ENCODE results near the gene CNTN4. TPM values are rescaled to one million over a fixed set of nuclear protein-coding genes. Genes with fewer than 3 reads are reported as not detected.
"Not testable (repeated sequence)": the region's sequence is repeated elsewhere in the genome, so short reads cannot be mapped to it uniquely, and the experiment has no call there.

CNTN4 gene
- polyA plus RNA-seq = under 1 TPM; 0.51 to 0.54 TPM

DNA sequence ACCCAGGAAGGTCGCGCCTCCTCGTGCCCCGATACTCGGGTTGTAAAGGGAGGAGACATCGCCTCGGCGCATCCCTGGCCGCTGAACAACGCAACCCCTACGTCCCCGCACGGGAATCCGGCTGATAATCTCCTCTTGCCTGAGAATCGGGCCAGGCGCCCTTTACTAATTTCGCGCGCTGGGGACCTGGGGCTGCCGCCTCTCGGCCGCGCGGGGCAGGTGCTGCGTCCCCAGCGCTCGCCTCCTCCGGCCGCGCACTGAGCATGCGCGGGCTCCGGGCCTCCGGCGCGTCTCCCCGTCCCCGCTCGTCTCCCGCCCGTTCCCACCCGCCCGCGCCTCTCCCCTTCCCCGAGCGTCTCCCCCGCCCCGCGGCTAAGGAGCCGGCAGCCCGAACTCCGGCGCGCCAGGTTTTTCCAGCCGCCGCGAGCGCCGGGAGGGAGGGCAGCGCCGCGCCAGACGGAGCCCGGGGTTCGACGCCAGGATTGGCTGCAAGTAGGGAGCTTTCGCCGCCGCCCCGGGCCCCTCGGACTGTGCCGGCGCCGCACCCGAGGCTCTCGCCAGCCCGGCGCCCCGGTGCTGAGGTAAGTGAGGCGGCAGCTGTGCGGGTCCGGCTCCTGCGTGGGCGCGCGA, at the start of gene CNTN4:
TSS of gene CNTN4 (plus strand) at position 469 of the 630 bp plus-strand sequence.
- no peaks in the 10 kb centered on the region for H3K36me3 ChIP-seq (ENCODE audit: control insufficient read depth in 2 of 2, insufficient read depth in 2 of 2, low read length in 1 of 2)
- H3K27me3 ChIP-seq (ENCODE audit: control insufficient read depth in 1 of 2, insufficient read depth in 2 of 2, low read length in 2 of 2) = peaks cover 9 to 10% of the 10 kb centered on the region in 2 donors
- H3K4me1 ChIP-seq (ENCODE audit: control insufficient read depth in 2 of 2, insufficient read depth in 2 of 2, low read length in 1 of 2) = peaks cover 3 to 5% of the 10 kb centered on the region in 2 donors
- no peaks in the 10 kb centered on the region for H3K9me3 ChIP-seq (ENCODE audit: control insufficient read depth in 2 of 2, insufficient read depth in 1 of 2, low read depth in 1 of 2, low read length in 1 of 2)
- H3K27ac ChIP-seq (ENCODE audit: low read depth in 2 of 2, low read length in 1 of 2) = no peak within 1 kb of the TSS
- peak within 1 kb of the TSS; percentile 55 for H3K4me3 ChIP-seq (ENCODE audit: low read depth in 1 of 2, low read length in 2 of 2)
- 1 to 2% methylated on average over 62 to 86 of the region's 86 CpGs for WGBS, 2 donors

DNA sequence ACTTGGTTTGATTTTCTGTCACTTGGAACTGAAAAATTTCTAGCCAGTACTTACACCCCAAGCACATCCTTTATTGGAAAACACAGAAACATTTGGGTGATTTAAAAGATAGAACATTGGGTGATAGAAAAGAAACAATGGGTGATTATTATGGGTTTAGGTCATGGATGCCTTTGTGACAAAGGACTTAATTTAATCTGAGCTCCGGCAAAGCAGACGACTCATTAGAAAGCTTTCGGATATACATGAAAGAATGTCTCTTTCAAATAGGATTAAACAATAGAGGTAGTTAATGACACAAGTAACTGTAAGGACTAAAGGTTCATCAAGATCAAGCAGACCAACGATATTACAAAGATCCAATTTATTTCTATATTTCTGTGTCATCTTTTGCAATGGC, 37.3 kb upstream of the CNTN4 start:
- 84% methylated on average over 4 of the region's 4 CpGs for WGBS, 2 donors

DNA sequence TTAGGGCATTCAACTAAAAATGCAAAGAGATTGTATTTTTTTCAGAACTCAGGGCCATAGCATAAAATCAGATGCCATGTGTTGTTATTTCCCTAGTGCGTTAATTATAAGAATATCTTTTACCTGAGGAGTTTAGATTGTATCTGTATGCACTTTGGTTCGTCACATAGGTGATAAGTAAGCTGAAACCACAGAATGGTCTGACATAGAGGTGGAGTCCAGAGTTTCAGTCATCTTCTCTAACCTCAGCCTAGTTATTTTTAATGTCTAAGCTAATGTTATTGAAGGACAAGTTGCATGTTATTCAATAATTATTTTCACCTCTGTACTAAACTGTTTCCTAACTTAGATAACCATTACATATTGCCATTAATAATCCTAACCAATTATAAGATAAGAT, 27.1 kb upstream of the CNTN4 start:
- H3K4me3 ChIP-seq (ENCODE audit: low read depth in 1 of 2, low read length in 2 of 2) = no peak overlapping the region
- H3K27me3 ChIP-seq (ENCODE audit: control insufficient read depth in 1 of 2, insufficient read depth in 2 of 2, low read length in 2 of 2) = no peaks in the 10 kb centered on the region
- no peaks in the 10 kb centered on the region for H3K36me3 ChIP-seq (ENCODE audit: control insufficient read depth in 2 of 2, insufficient read depth in 2 of 2, low read length in 1 of 2)
- WGBS, 2 donors = 76 to 79% methylated on average over 2 of the region's 2 CpGs
- H3K4me1 ChIP-seq (ENCODE audit: control insufficient read depth in 2 of 2, insufficient read depth in 2 of 2, low read length in 1 of 2) = no peaks in the 10 kb centered on the region
- no peak overlapping the region for H3K27ac ChIP-seq (ENCODE audit: low read depth in 2 of 2, low read length in 1 of 2)
- no peaks in the 10 kb centered on the region for H3K9me3 ChIP-seq (ENCODE audit: control insufficient read depth in 2 of 2, insufficient read depth in 1 of 2, low read depth in 1 of 2, low read length in 1 of 2)

More for the DNA sequence above, 37.3 kb upstream of the CNTN4 start:
- H3K4me3 ChIP-seq (ENCODE audit: low read depth in 1 of 2, low read length in 2 of 2) = no peak overlapping the region
- no peaks in the 10 kb centered on the region for H3K9me3 ChIP-seq (ENCODE audit: control insufficient read depth in 2 of 2, insufficient read depth in 1 of 2, low read depth in 1 of 2, low read length in 1 of 2)
- no peaks in the 10 kb centered on the region for H3K36me3 ChIP-seq (ENCODE audit: control insufficient read depth in 2 of 2, insufficient read depth in 2 of 2, low read length in 1 of 2)
- no peaks in the 10 kb centered on the region for H3K27me3 ChIP-seq (ENCODE audit: control insufficient read depth in 1 of 2, insufficient read depth in 2 of 2, low read length in 2 of 2)
- no peak overlapping the region for H3K27ac ChIP-seq (ENCODE audit: low read depth in 2 of 2, low read length in 1 of 2)
- H3K4me1 ChIP-seq (ENCODE audit: control insufficient read depth in 2 of 2, insufficient read depth in 2 of 2, low read length in 1 of 2) = no peaks in the 10 kb centered on the region

DNA sequence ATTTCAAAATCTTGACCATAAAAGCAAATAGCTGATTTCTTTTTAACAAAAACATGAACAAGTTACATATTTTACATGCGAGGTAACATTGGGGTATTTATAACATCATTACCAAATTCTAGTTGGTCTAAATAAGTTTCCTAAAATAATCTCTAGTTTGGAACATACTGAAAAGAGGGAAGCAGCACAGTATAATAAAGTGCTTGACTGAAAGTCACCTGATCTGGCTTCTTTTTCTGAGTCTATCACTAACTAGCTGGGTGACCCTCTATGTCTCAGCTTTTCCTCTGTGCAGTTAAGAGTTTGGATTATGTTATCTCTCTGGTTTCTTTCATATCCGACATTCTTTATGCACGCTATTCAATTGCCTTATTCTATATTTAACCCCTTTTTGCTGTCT, 19.8 kb upstream of the CNTN4 start:
- H3K27me3 ChIP-seq (ENCODE audit: control insufficient read depth in 1 of 2, insufficient read depth in 2 of 2, low read length in 2 of 2) = no peaks in the 10 kb centered on the region
- no peaks in the 10 kb centered on the region for H3K4me1 ChIP-seq (ENCODE audit: control insufficient read depth in 2 of 2, insufficient read depth in 2 of 2, low read length in 1 of 2)
- WGBS, 2 donors = 64 to 65% methylated on average over 3 of the region's 3 CpGs
- peaks cover 3 to 4% of the 10 kb centered on the region in 2 donors for H3K9me3 ChIP-seq (ENCODE audit: control insufficient read depth in 2 of 2, insufficient read depth in 1 of 2, low read depth in 1 of 2, low read length in 1 of 2)
- no peak overlapping the region for H3K4me3 ChIP-seq (ENCODE audit: low read depth in 1 of 2, low read length in 2 of 2)
- no peak overlapping the region for H3K27ac ChIP-seq (ENCODE audit: low read depth in 2 of 2, low read length in 1 of 2)
- H3K36me3 ChIP-seq (ENCODE audit: control insufficient read depth in 2 of 2, insufficient read depth in 2 of 2, low read length in 1 of 2) = no peaks in the 10 kb centered on the region

GRCh38 chr3:2082871-2083480, 15.7 kb upstream of the CNTN4 start:
- Histone ChIP-seq H3K27me3 (ENCODE audit: control insufficient read depth in 1 of 2, insufficient read depth in 2 of 2, low read length in 2 of 2) (no peaks in the 10 kb centered on the region), H3K4me1 (ENCODE audit: control insufficient read depth in 2 of 2, insufficient read depth in 2 of 2, low read length in 1 of 2) (no peaks in the 10 kb centered on the region), H3K9me3 (ENCODE audit: control insufficient read depth in 2 of 2, insufficient read depth in 1 of 2, low read depth in 1 of 2, low read length in 1 of 2) (peaks cover 3 to 4% of the 10 kb centered on the region in 2 donors), H3K36me3 (ENCODE audit: control insufficient read depth in 2 of 2, insufficient read depth in 2 of 2, low read length in 1 of 2) (no peaks in the 10 kb centered on the region), H3K4me3 (ENCODE audit: low read depth in 1 of 2, low read length in 2 of 2) (no peak overlapping the region), H3K27ac (ENCODE audit: low read depth in 2 of 2, low read length in 1 of 2) (no peak overlapping the region)
- WGBS, 2 donors = 71 to 78% methylated on average over 5 of the region's 5 CpGs

- H3K27ac ChIP-seq (ENCODE audit: low read depth in 2 of 2, low read length in 1 of 2); H3K36me3 ChIP-seq (ENCODE audit: control insufficient read depth in 2 of 2, insufficient read depth in 2 of 2, low read length in 1 of 2); H3K9me3 ChIP-seq (ENCODE audit: control insufficient read depth in 2 of 2, insufficient read depth in 1 of 2, low read depth in 1 of 2, low read length in 1 of 2); H3K4me3 ChIP-seq (ENCODE audit: low read depth in 1 of 2, low read length in 2 of 2); H3K27me3 ChIP-seq (ENCODE audit: control insufficient read depth in 1 of 2, insufficient read depth in 2 of 2, low read length in 2 of 2); H3K4me1 ChIP-seq (ENCODE audit: control insufficient read depth in 2 of 2, insufficient read depth in 2 of 2, low read length in 1 of 2): not testable (repeated sequence)
- WGBS, 2 donors = 95 to 96% methylated on average over 22 to 40 of the region's 40 CpGs
Observed at GRCh38 chr3:2083558-2083957, 15.1 kb upstream of the CNTN4 start.

- H3K27ac ChIP-seq (ENCODE audit: low read depth in 2 of 2, low read length in 1 of 2) = no peak overlapping the region
- H3K36me3 ChIP-seq (ENCODE audit: control insufficient read depth in 2 of 2, insufficient read depth in 2 of 2, low read length in 1 of 2) = no peaks in the 10 kb centered on the region
- H3K4me3 ChIP-seq (ENCODE audit: low read depth in 1 of 2, low read length in 2 of 2) = no peak overlapping the region
- WGBS, 2 donors = 81 to 83% methylated on average over 5 of the region's 5 CpGs
- no peaks in the 10 kb centered on the region for H3K27me3 ChIP-seq (ENCODE audit: control insufficient read depth in 1 of 2, insufficient read depth in 2 of 2, low read length in 2 of 2)
- no peaks in the 10 kb centered on the region for H3K4me1 ChIP-seq (ENCODE audit: control insufficient read depth in 2 of 2, insufficient read depth in 2 of 2, low read length in 1 of 2)
- no peaks in the 10 kb centered on the region for H3K9me3 ChIP-seq (ENCODE audit: control insufficient read depth in 2 of 2, insufficient read depth in 1 of 2, low read depth in 1 of 2, low read length in 1 of 2)
Observed at GRCh38 chr3:2090095-2090911, 8.4 kb upstream of the CNTN4 start.

DNA sequence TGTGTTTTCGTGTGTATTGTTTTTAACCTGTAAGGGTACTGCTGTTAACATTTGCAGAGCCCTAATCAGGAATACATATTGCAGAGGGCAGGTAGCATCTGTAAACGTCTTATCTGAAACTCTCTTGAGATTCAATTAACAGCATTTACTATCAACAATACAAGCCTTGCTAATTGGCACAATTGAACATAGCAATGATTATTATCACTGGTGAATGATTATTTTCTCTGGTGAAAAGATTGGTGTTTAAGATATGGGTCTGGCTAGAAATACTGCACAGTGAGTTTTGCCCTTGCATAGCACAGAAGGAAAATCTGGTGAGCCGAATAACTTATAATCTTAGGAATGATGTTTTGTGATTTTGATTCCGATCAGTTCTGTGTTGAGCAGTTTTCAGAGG, 5.9 kb upstream of the CNTN4 start:
- Histone ChIP-seq H3K9me3 (ENCODE audit: control insufficient read depth in 2 of 2, insufficient read depth in 1 of 2, low read depth in 1 of 2, low read length in 1 of 2) (no peaks in the 10 kb centered on the region), H3K36me3 (ENCODE audit: control insufficient read depth in 2 of 2, insufficient read depth in 2 of 2, low read length in 1 of 2) (no peaks in the 10 kb centered on the region), H3K4me3 (ENCODE audit: low read depth in 1 of 2, low read length in 2 of 2) (no peak overlapping the region), H3K4me1 (ENCODE audit: control insufficient read depth in 2 of 2, insufficient read depth in 2 of 2, low read length in 1 of 2) (no peaks in the 10 kb centered on the region), H3K27me3 (ENCODE audit: control insufficient read depth in 1 of 2, insufficient read depth in 2 of 2, low read length in 2 of 2) (peaks cover 0 to 4% of the 10 kb centered on the region in 2 donors), H3K27ac (ENCODE audit: low read depth in 2 of 2, low read length in 1 of 2) (no peak overlapping the region)
- WGBS, 2 donors = 68 to 79% methylated on average over 4 of the region's 4 CpGs

DNA sequence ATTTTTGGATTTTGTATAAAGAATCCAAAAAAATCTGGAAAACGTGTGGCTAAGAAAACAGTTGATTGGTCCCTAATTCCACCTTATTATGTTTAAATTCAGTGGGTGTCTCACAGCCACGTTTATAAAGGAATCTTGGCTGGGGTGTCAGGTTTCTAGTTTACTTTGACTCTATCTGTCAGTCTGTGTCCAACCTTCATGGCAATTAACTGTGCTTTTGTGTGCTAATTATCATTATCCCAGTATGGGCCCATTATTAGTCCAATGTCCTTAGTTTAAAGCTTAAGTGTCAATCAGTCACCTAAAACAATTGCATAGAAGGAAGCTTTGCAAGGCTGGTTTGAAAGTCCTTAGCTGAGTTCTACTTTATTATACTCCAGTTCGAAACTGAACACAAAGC, 3.7 kb upstream of the CNTN4 start:
- Histone ChIP-seq H3K4me1 (ENCODE audit: control insufficient read depth in 2 of 2, insufficient read depth in 2 of 2, low read length in 1 of 2) (peaks cover 3 to 5% of the 10 kb centered on the region in 2 donors), H3K4me3 (ENCODE audit: low read depth in 1 of 2, low read length in 2 of 2) (no peak overlapping the region), H3K27me3 (ENCODE audit: control insufficient read depth in 1 of 2, insufficient read depth in 2 of 2, low read length in 2 of 2) (peaks cover 9 to 10% of the 10 kb centered on the region in 2 donors), H3K27ac (ENCODE audit: low read depth in 2 of 2, low read length in 1 of 2) (no peak overlapping the region), H3K36me3 (ENCODE audit: control insufficient read depth in 2 of 2, insufficient read depth in 2 of 2, low read length in 1 of 2) (no peaks in the 10 kb centered on the region), H3K9me3 (ENCODE audit: control insufficient read depth in 2 of 2, insufficient read depth in 1 of 2, low read depth in 1 of 2, low read length in 1 of 2) (no peaks in the 10 kb centered on the region)
- WGBS, 2 donors = 51 to 56% methylated on average over 3 of the region's 3 CpGs
